ENCODE measurements around the gene BAZ2B. TPM values are rescaled to one million over a fixed set of nuclear protein-coding genes. Genes with fewer than 3 reads are reported as not detected.
"Not testable (repeated sequence)": the region's sequence is repeated elsewhere in the genome, so short reads cannot be mapped to it uniquely, and the experiment has no call there.

The BAZ2B gene
- total RNA-seq, 1 donor from 2014 or later: 32.4 TPM

- Histone ChIP-seq H3K9me3 (replicated peaks) (peaks cover 23% of the 10 kb centered on the region), H3K4me3 (no peak overlapping the region), H3K27me3 (ENCODE audit: low read depth) (no peaks in the 10 kb centered on the region), H3K27ac (replicated peaks) (no peak overlapping the region), H3K4me1 (no peaks in the 10 kb centered on the region), H3K36me3 (peaks cover 19% of the 10 kb centered on the region)
- no peak for DNase-seq
- intact Hi-C loops (cut with micrococcal nuclease): no loop called here
- TF ChIP-seq, protein P1, sequence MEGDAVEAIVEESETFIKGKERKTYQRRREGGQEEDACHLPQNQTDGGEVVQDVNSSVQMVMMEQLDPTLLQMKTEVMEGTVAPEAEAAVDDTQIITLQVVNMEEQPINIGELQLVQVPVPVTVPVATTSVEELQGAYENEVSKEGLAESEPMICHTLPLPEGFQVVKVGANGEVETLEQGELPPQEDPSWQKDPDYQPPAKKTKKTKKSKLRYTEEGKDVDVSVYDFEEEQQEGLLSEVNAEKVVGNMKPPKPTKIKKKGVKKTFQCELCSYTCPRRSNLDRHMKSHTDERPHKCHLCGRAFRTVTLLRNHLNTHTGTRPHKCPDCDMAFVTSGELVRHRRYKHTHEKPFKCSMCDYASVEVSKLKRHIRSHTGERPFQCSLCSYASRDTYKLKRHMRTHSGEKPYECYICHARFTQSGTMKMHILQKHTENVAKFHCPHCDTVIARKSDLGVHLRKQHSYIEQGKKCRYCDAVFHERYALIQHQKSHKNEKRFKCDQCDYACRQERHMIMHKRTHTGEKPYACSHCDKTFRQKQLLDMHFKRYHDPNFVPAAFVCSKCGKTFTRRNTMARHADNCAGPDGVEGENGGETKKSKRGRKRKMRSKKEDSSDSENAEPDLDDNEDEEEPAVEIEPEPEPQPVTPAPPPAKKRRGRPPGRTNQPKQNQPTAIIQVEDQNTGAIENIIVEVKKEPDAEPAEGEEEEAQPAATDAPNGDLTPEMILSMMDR (IDR thresholded peaks at IDR 0.05; ENCODE audit: borderline replicate concordance): no peak
Observed at GRCh38 chr2:159538801-159539200, 77.5 kb downstream of the BAZ2B start.

GRCh38 chr2:159535261-159535660 is 81.1 kb downstream of the BAZ2B start:
- intact Hi-C loops (cut with micrococcal nuclease); H3K36me3 ChIP-seq; H3K9me3 ChIP-seq (replicated peaks); H3K4me1 ChIP-seq; DNase-seq; H3K27ac ChIP-seq (replicated peaks); H3K27me3 ChIP-seq (ENCODE audit: low read depth); H3K4me3 ChIP-seq: not testable (repeated sequence)

GRCh38 chr2:159531475-159531874 is 84.9 kb downstream of the BAZ2B start:
- intact Hi-C loops (cut with micrococcal nuclease): no loop called here

DNA sequence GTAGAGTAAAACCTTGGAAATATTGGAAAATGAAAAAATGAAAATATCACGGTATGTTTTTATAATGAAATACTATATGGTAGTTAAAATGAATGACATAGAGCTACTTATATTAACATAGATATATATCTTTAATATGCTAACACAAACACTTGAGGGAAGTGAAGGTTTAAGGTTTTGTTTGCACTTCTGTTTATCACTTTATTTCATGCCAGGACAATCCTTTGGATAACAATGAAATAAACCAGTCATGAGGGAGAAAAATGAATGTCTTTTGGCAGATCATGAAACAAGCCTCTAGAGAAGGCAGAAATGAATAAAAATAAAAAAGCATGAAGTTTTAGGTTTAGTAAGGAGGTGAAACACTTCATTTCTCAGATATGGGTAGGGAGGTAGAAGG is 89.9 kb downstream of the BAZ2B start:
- no peak overlapping the region for H3K4me3 ChIP-seq
- H3K36me3 ChIP-seq: peaks cover 15% of the 10 kb centered on the region
- DNase-seq: no peak
- H3K4me1 ChIP-seq: no peaks in the 10 kb centered on the region
- peaks cover 7% of the 10 kb centered on the region for H3K9me3 ChIP-seq (replicated peaks)
- intact Hi-C loops (cut with micrococcal nuclease): no loop called here
- TF ChIP-seq, protein P1 (IDR thresholded peaks at IDR 0.05; ENCODE audit: borderline replicate concordance): no peak
- no peaks in the 10 kb centered on the region for H3K27me3 ChIP-seq (ENCODE audit: low read depth)
- H3K27ac ChIP-seq (replicated peaks): no peak overlapping the region

More at GRCh38 chr2:159531475-159531874, 84.9 kb downstream of the BAZ2B start:
- DNase-seq: no peak
- TF ChIP-seq, protein P1 (IDR thresholded peaks at IDR 0.05; ENCODE audit: borderline replicate concordance): no peak
- H3K4me1 ChIP-seq: no peaks in the 10 kb centered on the region
- H3K4me3 ChIP-seq: no peak overlapping the region
- no peak overlapping the region for H3K27ac ChIP-seq (replicated peaks)
- H3K9me3 ChIP-seq (replicated peaks): peaks cover 6% of the 10 kb centered on the region
- H3K36me3 ChIP-seq: peaks cover 15% of the 10 kb centered on the region
- H3K27me3 ChIP-seq (ENCODE audit: low read depth): no peaks in the 10 kb centered on the region

DNA sequence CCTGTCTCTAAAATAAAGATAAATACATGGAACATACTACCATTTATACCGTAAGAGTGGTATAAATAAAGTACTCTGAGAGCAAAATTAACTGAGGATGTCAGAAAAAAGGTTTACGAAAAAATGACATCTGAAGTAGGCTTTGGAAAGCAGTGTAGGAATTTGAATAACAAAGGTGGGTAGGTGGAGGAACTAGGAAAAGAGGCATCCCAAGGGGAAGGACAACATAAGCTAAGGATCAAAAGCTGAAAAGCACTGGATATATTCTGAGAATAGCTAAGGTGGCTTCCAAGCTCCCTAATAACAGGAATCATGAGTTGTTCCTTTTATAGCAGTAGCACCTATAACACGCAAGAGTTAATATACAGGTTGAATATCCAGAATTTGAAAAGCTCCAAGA is 91.3 kb downstream of the BAZ2B start:
- no peak for DNase-seq
- no peak overlapping the region for H3K27ac ChIP-seq (replicated peaks)
- H3K36me3 ChIP-seq: peaks cover 15% of the 10 kb centered on the region
- peaks cover 7% of the 10 kb centered on the region for H3K9me3 ChIP-seq (replicated peaks)
- no peaks in the 10 kb centered on the region for H3K27me3 ChIP-seq (ENCODE audit: low read depth)
- no peaks in the 10 kb centered on the region for H3K4me1 ChIP-seq
- TF ChIP-seq, protein P1 (IDR thresholded peaks at IDR 0.05; ENCODE audit: borderline replicate concordance): no peak
- H3K4me3 ChIP-seq: no peak overlapping the region
- intact Hi-C loops (cut with micrococcal nuclease): no loop called here

GRCh38 chr2:159521272-159521671 is 95.1 kb downstream of the BAZ2B start:
- no peak for DNase-seq
- intact Hi-C loops (cut with micrococcal nuclease): no loop called here
- H3K27me3 ChIP-seq (ENCODE audit: low read depth): no peaks in the 10 kb centered on the region
- no peaks in the 10 kb centered on the region for H3K36me3 ChIP-seq
- peaks cover 23% of the 10 kb centered on the region for H3K4me1 ChIP-seq
- no peak overlapping the region for H3K4me3 ChIP-seq
- H3K9me3 ChIP-seq (replicated peaks): no peaks in the 10 kb centered on the region
- TF ChIP-seq, protein P1 (IDR thresholded peaks at IDR 0.05; ENCODE audit: borderline replicate concordance): no peak
- no peak overlapping the region for H3K27ac ChIP-seq (replicated peaks)

Data from left ventricle myocardium inferior (tissue), 1 donor.